ENCODE results near the gene TRAF3IP1. TPM values are rescaled to one million over a fixed set of nuclear protein-coding genes. Genes with fewer than 3 reads are reported as not detected.

Gene TRAF3IP1
- total and polyA plus RNA-seq, 2 of the 13 experiments (the other 11 are each of a cell fraction or from before 2014, with no cell fraction given) = 4.1 to 12.9 TPM

DNA sequence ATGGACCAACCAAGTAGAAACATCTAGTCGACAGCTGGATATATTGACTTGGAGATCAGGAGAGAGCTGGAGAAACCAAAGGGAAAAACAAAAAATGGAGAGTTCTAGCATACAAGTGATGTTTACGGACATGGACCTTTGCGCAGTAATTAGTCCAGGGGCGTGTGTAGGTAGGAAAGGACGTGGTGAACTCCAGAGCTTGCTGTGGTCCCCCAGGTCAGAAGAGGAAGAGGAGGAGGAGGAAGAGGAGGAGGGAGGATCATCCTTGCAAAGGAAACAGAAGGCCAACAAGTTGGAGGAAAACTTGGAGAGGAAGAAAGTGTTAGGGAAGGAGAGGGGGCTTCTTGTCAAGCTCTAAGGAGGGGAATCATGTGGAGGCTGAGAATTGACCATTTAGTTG is 17.5 kb downstream of the TRAF3IP1 start:
- Histone ChIP-seq H3K27me3 (ENCODE audit: control insufficient read depth in 1 of 2, insufficient read depth in 2 of 2, low read length in 2 of 2) (no peaks in the 10 kb centered on the region), H3K9me3 (ENCODE audit: low read length) (no peaks in the 10 kb centered on the region), H3K4me2 (ENCODE audit: low read depth, low read length) (no peak overlapping the region), H3K9ac (ENCODE audit: insufficient read depth, low read depth, low read length) (no peak overlapping the region), H3K36me3 (replicated peaks in 1 of 2; ENCODE audit: control insufficient read depth in 1 of 2, insufficient read depth in 2 of 2, low read length in 2 of 2) (peaks cover 11 to 29% of the 10 kb centered on the region in 2 experiments), H3K27ac (ENCODE audit: extremely low read length, insufficient read depth, low read length) (no peak overlapping the region), H3K4me1 (ENCODE audit: insufficient read depth, low read length) (no peaks in the 10 kb centered on the region), H4K20me1 (ENCODE audit: insufficient read depth, low read length) (no peaks in the 10 kb centered on the region), H3K4me3 (replicated peaks in 1 of 3; ENCODE audit: insufficient read depth in 1 of 3, low read depth in 2 of 3, low read length in 3 of 3) (no peak overlapping the region), H3K79me2 (ENCODE audit: insufficient read depth, low read length) (no peaks in the 10 kb centered on the region), H2AFZ (ENCODE audit: low read length) (no peak overlapping the region)
- ChIA-PET POLR2A (no interaction called here), CTCF (ENCODE audit: low intra/inter-chr PET ratio, low total read pairs) (no interaction called here)
- intact Hi-C loops (cut with micrococcal nuclease; ENCODE audit: unreplicated experiment) = no loop called here
- no peak for FAIRE-seq
- DNase-seq (ENCODE audit: low spot score) = no peak
- BruUV-seq (replicated peaks) = no TSS peak
- in situ Hi-C loops (cut with HindIII; ENCODE audit: extremely low pct_ligation_motif_present, low pct_unique_long_range_greater_than_20kb) = no loop called here
- TF ChIP-seq ZNF543 (CRISPR knock-in tag; IDR thresholded peaks at IDR 0.05) = no peak
- no peak for TF ChIP-seq EEA1 (CRISPR knock-in tag; IDR thresholded peaks at IDR 0.05; ENCODE audit: borderline replicate concordance)
- no peak for TF ChIP-seq TP53 (CRISPR knock-in tag; conservative IDR thresholded peaks at IDR 0.05)
- no peak for TF ChIP-seq ZNF180 (CRISPR knock-in tag; IDR thresholded peaks at IDR 0.05; ENCODE audit: borderline replicate concordance, low read depth)
- TF ChIP-seq ZNF354B (CRISPR knock-in tag; IDR thresholded peaks at IDR 0.05) = no peak
- TF ChIP-seq ZNF350 (CRISPR knock-in tag; IDR thresholded peaks at IDR 0.05; ENCODE audit: borderline replicate concordance, low read depth) = no peak
- no peak for TF ChIP-seq ARNT (IDR thresholded peaks at IDR 0.05)
- TF ChIP-seq RBM39 (IDR thresholded peaks at IDR 0.05; ENCODE audit: low read depth, low read length, poor library complexity, severe bottlenecking) = no peak
- no peak for TF ChIP-seq ZFY (CRISPR knock-in tag; IDR thresholded peaks at IDR 0.05)
- no peak for TF ChIP-seq ZNF879 (CRISPR knock-in tag; IDR thresholded peaks at IDR 0.05)
- TF ChIP-seq, protein P1, sequence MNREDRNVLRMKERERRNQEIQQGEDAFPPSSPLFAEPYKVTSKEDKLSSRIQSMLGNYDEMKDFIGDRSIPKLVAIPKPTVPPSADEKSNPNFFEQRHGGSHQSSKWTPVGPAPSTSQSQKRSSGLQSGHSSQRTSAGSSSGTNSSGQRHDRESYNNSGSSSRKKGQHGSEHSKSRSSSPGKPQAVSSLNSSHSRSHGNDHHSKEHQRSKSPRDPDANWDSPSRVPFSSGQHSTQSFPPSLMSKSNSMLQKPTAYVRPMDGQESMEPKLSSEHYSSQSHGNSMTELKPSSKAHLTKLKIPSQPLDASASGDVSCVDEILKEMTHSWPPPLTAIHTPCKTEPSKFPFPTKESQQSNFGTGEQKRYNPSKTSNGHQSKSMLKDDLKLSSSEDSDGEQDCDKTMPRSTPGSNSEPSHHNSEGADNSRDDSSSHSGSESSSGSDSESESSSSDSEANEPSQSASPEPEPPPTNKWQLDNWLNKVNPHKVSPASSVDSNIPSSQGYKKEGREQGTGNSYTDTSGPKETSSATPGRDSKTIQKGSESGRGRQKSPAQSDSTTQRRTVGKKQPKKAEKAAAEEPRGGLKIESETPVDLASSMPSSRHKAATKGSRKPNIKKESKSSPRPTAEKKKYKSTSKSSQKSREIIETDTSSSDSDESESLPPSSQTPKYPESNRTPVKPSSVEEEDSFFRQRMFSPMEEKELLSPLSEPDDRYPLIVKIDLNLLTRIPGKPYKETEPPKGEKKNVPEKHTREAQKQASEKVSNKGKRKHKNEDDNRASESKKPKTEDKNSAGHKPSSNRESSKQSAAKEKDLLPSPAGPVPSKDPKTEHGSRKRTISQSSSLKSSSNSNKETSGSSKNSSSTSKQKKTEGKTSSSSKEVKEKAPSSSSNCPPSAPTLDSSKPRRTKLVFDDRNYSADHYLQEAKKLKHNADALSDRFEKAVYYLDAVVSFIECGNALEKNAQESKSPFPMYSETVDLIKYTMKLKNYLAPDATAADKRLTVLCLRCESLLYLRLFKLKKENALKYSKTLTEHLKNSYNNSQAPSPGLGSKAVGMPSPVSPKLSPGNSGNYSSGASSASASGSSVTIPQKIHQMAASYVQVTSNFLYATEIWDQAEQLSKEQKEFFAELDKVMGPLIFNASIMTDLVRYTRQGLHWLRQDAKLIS (CRISPR knock-in tag; IDR thresholded peaks at IDR 0.05) = no peak
- no peak for TF ChIP-seq PHF5A (CRISPR knock-in tag; IDR thresholded peaks at IDR 0.05; ENCODE audit: low read depth, unreplicated experiment)
- TF ChIP-seq ZNF547 (CRISPR knock-in tag; IDR thresholded peaks at IDR 0.05) = no peak
- TF ChIP-seq SETDB1 (CRISPR knock-in tag; IDR thresholded peaks at IDR 0.05; ENCODE audit: borderline replicate concordance) = no peak
- 93% methylated on average over 5 of the region's 5 CpGs for WGBS (ENCODE audit: low lambda C conversion rate)
- ATAC-seq = no peak
